H9 (cell line): ENCODE measurements around the gene NAGA. TPM values are rescaled to one million over a fixed set of nuclear protein-coding genes. Genes with fewer than 3 reads are reported as not detected.

ENCODE experiments used
- DNase-seq: peaks from one replicate; pipeline ENCODE4 v3.0.0-alpha.2; 2017
- H2AFZ ChIP-seq: one replicate; pipeline ENCODE4 v1.6.1; 2013; ENCODE audit warnings: mild to moderate bottlenecking, low read length, control low read depth, moderate library complexity
- H2AK5ac ChIP-seq: 2 replicates; pipeline ENCODE4 v1.6.1; 2013; ENCODE audit warnings: low read length, control low read depth, mixed read lengths; ENCODE audit not compliant: insufficient read length
- H2BK120ac ChIP-seq: one replicate; pipeline ENCODE4 v1.6.1; 2013; ENCODE audit warnings: low read depth, mild to moderate bottlenecking, low read length, control low read depth, inconsistent platforms; ENCODE audit not compliant: poor library complexity, severe bottlenecking
- H2BK12ac ChIP-seq: 2 replicates; pipeline ENCODE4 v1.6.1; 2013; ENCODE audit warnings: low read length, control low read depth, mixed read lengths, low read depth; ENCODE audit not compliant: insufficient read length
- H2BK15ac ChIP-seq: 2 replicates; pipeline ENCODE4 v1.6.1; 2013; ENCODE audit warnings: low read depth, low read length, control low read depth
- H2BK20ac ChIP-seq: one replicate; pipeline ENCODE4 v1.6.1; 2013; ENCODE audit warnings: low read depth, mild to moderate bottlenecking, low read length, control low read depth, inconsistent platforms; ENCODE audit not compliant: poor library complexity, severe bottlenecking
- H2BK5ac ChIP-seq: 2 replicates; pipeline ENCODE4 v1.6.1; 2013; ENCODE audit warnings: low read length, control low read depth, mixed read lengths; ENCODE audit not compliant: insufficient read length
- H3K14ac ChIP-seq: 2 replicates; pipeline ENCODE4 v1.6.1; 2013; ENCODE audit warnings: low read length, control low read depth; ENCODE audit not compliant: insufficient read depth
- H3K18ac ChIP-seq: 2 replicates; pipeline ENCODE4 v1.6.1; 2013; ENCODE audit warnings: low read depth, mild to moderate bottlenecking, mixed read lengths, low read length, control low read depth; ENCODE audit not compliant: insufficient read length
- H3K23ac ChIP-seq: 2 replicates; pipeline ENCODE4 v1.6.1; 2013; ENCODE audit warnings: low read length, control low read depth, mixed read lengths, low read depth; ENCODE audit not compliant: insufficient read length
- H3K23me2 ChIP-seq: 2 replicates; pipeline ENCODE4 v1.6.1; 2013; ENCODE audit warnings: low read depth, mild to moderate bottlenecking, mixed read lengths, low read length, control low read depth; ENCODE audit not compliant: insufficient read length, poor library complexity, severe bottlenecking
- H3K27ac ChIP-seq: 2 replicates; pipeline ENCODE4 v1.5.1; 2013; ENCODE audit warnings: low read length, control low read depth, mixed read lengths, low read depth; ENCODE audit not compliant: insufficient read length
- H3K27me3 ChIP-seq: 2 replicates; pipeline ENCODE4 v1.6.1; 2013; ENCODE audit warnings: low read length, control low read depth, inconsistent platforms; ENCODE audit not compliant: insufficient read depth
- H3K4ac ChIP-seq: 2 replicates; pipeline ENCODE4 v1.6.1; 2013; ENCODE audit warnings: low read depth, mild to moderate bottlenecking, control low read depth, inconsistent platforms, low read length, moderate library complexity
- H3K4me1 ChIP-seq: 2 replicates; pipeline ENCODE4 v1.6.1; 2013; ENCODE audit warnings: low read length, control low read depth, inconsistent platforms; ENCODE audit not compliant: insufficient read depth
- H3K4me2 ChIP-seq: 2 replicates; pipeline ENCODE4 v1.6.1; 2013; ENCODE audit warnings: low read length, control low read depth, mixed read lengths; ENCODE audit not compliant: insufficient read length, insufficient read depth
- H3K56ac ChIP-seq: 2 replicates; pipeline ENCODE4 v1.6.1; 2013; ENCODE audit warnings: low read depth, mild to moderate bottlenecking, mixed read lengths, low read length, control low read depth; ENCODE audit not compliant: insufficient read length
- H3K79me1 ChIP-seq: 2 replicates; pipeline ENCODE4 v1.6.1; 2013; ENCODE audit warnings: low read depth, mild to moderate bottlenecking, moderate library complexity, low read length, control low read depth, inconsistent platforms; ENCODE audit not compliant: insufficient read depth, poor library complexity, severe bottlenecking
- H3K79me2 ChIP-seq: 2 replicates; pipeline ENCODE4 v1.6.1; 2013; ENCODE audit warnings: low read length, control low read depth, inconsistent platforms; ENCODE audit not compliant: insufficient read depth
- H3K9ac ChIP-seq: 2 replicates; pipeline ENCODE4 v1.6.1; 2013; ENCODE audit warnings: low read length, control low read depth, mixed read lengths; ENCODE audit not compliant: insufficient read length; ENCODE audit errors: extremely low read depth
- H3K9me3 ChIP-seq: one replicate; pipeline ENCODE4 v1.6.1; 2013; ENCODE audit warnings: low read depth, low read length, inconsistent platforms; ENCODE audit not compliant: control insufficient read depth
- H3T11ph ChIP-seq: one replicate; pipeline ENCODE4 v1.6.1; 2013; ENCODE audit warnings: mild to moderate bottlenecking, low read length, control low read depth, inconsistent platforms
- H4K20me1 ChIP-seq: one replicate; pipeline ENCODE4 v1.6.1; 2013; ENCODE audit not compliant: control insufficient read depth, insufficient read length, insufficient read depth
- H4K5ac ChIP-seq: 2 replicates; pipeline ENCODE4 v1.6.1; 2013; ENCODE audit warnings: low read depth, mild to moderate bottlenecking, mixed read lengths, low read length, control low read depth; ENCODE audit not compliant: insufficient read length
- H4K8ac ChIP-seq: replicated peaks from 2 replicates; pipeline ENCODE4 v1.6.1; 2013; ENCODE audit warnings: low read length, control low read depth, mixed read lengths, low read depth; ENCODE audit not compliant: insufficient read length
- H4K91ac ChIP-seq: 2 replicates; pipeline ENCODE4 v1.6.1; 2013; ENCODE audit warnings: low read depth, mild to moderate bottlenecking, moderate library complexity, mixed read lengths, low read length, control low read depth; ENCODE audit not compliant: insufficient read length
- H3K27ac Mint-ChIP-seq, 3 experiments: 2 replicates in 2 of 3; 3 replicates in 1 of 3; pipeline ENCODE4 v1.8.0; 2020 to 2021; ENCODE audit warnings: mixed read lengths in 3 of 3, mild to moderate bottlenecking in 1 of 3, moderate library complexity in 1 of 3
- H3K27me3 Mint-ChIP-seq: 2 replicates; pipeline ENCODE4 v1.8.0; 2021; ENCODE audit warnings: low read depth, mild to moderate bottlenecking, moderate library complexity, mixed read lengths
- H3K36me3 Mint-ChIP-seq, 3 experiments: 2 replicates in 2 of 3; 3 replicates in 1 of 3; pipeline ENCODE4 v1.8.0; 2020 to 2021; ENCODE audit warnings: low read depth in 3 of 3, mixed read lengths in 3 of 3; ENCODE audit not compliant: insufficient read depth in 1 of 3
- H3K4me1 Mint-ChIP-seq, 2 experiments: 2 replicates each; pipeline ENCODE4 v1.8.0; 2020; ENCODE audit warnings: mixed read lengths in 2 of 2
- H3K4me3 Mint-ChIP-seq, 2 experiments: 2 replicates in 1 of 2; 3 replicates in 1 of 2; pipeline ENCODE4 v1.8.0; 2020 to 2021; ENCODE audit warnings: mild to moderate bottlenecking in 2 of 2, mixed read lengths in 2 of 2, moderate library complexity in 1 of 2
- H3K9me3 Mint-ChIP-seq, 2 experiments: 2 replicates in 1 of 2; 3 replicates in 1 of 2; pipeline ENCODE4 v1.8.0; 2020; ENCODE audit warnings: mild to moderate bottlenecking in 2 of 2, mixed read lengths in 2 of 2, moderate library complexity in 1 of 2
- whole genome bisulfite sequencing: extraction: QIAGEN DNeasy Blood & Tissue Kit; methylation state at CpG from one replicate; pipeline ENCODE4 v1.1.7; 2013; ENCODE audit warnings: missing lambda C conversion rate, low lambda C conversion rate, mixed read lengths; ENCODE audit not compliant: insufficient read length; ENCODE audit errors: extremely low coverage; 5-methylcytosine and 5-hydroxymethylcytosine counted together
- total RNA-seq: library from RNA; stranded (reverse); gene quantifications from 2 replicates; pipeline ENCODE4 v1.2.1, GENCODE V29; 2021
- TF ChIP-seq, protein P1 (sequence below): fragments of 200-600 bp; sonication (generic); conservative IDR thresholded peaks from 3 replicates; pipeline ENCODE4 v1.8.0; 2021; ENCODE audit warnings: antibody characterized with exemption, mild to moderate bottlenecking

The NAGA gene
- total RNA-seq, 1 experiment from 2014 or later: 16.1 TPM

DNA sequence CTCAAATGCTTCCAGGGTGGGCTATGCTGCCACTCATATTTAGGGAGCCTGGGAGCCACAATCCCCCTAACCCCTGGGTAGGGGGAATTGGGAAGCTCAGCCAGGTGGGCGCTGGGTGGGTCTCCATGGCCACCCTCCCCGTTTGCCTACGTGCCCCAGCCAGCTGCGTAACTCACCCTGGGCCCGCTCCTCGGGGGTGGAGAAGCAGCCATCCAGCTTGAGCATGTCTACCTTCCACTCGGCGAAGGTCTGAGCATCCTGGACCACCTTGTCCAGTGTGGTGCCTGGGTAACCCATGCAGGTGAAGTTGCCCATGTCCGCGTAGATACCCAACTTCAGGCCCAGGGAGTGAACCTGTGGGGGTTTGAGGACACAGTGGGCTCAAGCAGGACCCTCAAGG, 3.7 kb downstream of the NAGA start:
- Histone ChIP-seq H3K18ac (no peak overlapping the region), H2AK5ac (no peak overlapping the region), H3K9ac (no peak overlapping the region), H3K9me3 (no peaks in the 10 kb centered on the region), H3K4me2 (no peak overlapping the region), H3K79me2 (no peaks in the 10 kb centered on the region), H2BK20ac (no peak overlapping the region), H3K23ac (no peak overlapping the region), H3K23me2 (peaks cover 8% of the 10 kb centered on the region), H2BK12ac (no peak overlapping the region), H3K79me1 (no peaks in the 10 kb centered on the region), H3K27me3 (no peaks in the 10 kb centered on the region), H4K91ac (no peak overlapping the region), H3K4me1 (peaks cover 10% of the 10 kb centered on the region; the same call in 1 of the 2 replicates), H3T11ph (no peak overlapping the region), H2BK5ac (no peak overlapping the region), H4K5ac (no peak overlapping the region), H3K56ac (no peak overlapping the region), H4K8ac (no peak overlapping the region), H3K27ac (no peak overlapping the region), H2BK120ac (no peak overlapping the region), H3K4ac (no peak overlapping the region), H3K14ac (no peak overlapping the region), H2AFZ (no peak overlapping the region), H2BK15ac (no peak overlapping the region), H4K20me1 (no peaks in the 10 kb centered on the region)
- peaks cover 28 to 34% of the 10 kb centered on the region in 2 experiments for H3K4me1 Mint-ChIP-seq
- WGBS: no CpG with 5 or more reads among the region's 10 CpGs
- TF ChIP-seq, protein P1, sequence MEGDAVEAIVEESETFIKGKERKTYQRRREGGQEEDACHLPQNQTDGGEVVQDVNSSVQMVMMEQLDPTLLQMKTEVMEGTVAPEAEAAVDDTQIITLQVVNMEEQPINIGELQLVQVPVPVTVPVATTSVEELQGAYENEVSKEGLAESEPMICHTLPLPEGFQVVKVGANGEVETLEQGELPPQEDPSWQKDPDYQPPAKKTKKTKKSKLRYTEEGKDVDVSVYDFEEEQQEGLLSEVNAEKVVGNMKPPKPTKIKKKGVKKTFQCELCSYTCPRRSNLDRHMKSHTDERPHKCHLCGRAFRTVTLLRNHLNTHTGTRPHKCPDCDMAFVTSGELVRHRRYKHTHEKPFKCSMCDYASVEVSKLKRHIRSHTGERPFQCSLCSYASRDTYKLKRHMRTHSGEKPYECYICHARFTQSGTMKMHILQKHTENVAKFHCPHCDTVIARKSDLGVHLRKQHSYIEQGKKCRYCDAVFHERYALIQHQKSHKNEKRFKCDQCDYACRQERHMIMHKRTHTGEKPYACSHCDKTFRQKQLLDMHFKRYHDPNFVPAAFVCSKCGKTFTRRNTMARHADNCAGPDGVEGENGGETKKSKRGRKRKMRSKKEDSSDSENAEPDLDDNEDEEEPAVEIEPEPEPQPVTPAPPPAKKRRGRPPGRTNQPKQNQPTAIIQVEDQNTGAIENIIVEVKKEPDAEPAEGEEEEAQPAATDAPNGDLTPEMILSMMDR: no peak
- no peaks in the 10 kb centered on the region; the same call in none of the 2 replicates for H3K27me3 Mint-ChIP-seq
- H3K27ac Mint-ChIP-seq: no peak overlapping the region
- H3K4me3 Mint-ChIP-seq: no peak overlapping the region
- no peak for DNase-seq
- H3K36me3 Mint-ChIP-seq: peaks cover 23 to 49% (median 38%) of the 10 kb centered on the region in 3 experiments
- H3K9me3 Mint-ChIP-seq: no peaks in the 10 kb centered on the region; a peak in 2 of 5 replicates
